Measurements from ENCODE around the gene WDR5.

WDR5 gene

GRCh38 chr9:134208310-134208841 lies 72.5 kb downstream of the WDR5 start:
- no peak for DNase-seq (ENCODE audit: low read depth in 3 of 3)

GRCh38 chr9:134208981-134209725 lies 73.3 kb downstream of the WDR5 start:
- DNase-seq (ENCODE audit: low read depth in 3 of 3): no peak
